Stimulated activated CD4-positive, alpha-beta T cell treated with anti-CD3 and anti-CD28 coated beads, Interleukin-12 subunit alpha, Interleukin-12 subunit beta, amount 100 ng/mL, for 4 hours (primary cell): ENCODE data around the gene CLDN4.

ENCODE experiments used
- DNase-seq: peaks from one replicate; pipeline ENCODE4 v3.0.0-alpha.2; 2020

Gene CLDN4

DNA sequence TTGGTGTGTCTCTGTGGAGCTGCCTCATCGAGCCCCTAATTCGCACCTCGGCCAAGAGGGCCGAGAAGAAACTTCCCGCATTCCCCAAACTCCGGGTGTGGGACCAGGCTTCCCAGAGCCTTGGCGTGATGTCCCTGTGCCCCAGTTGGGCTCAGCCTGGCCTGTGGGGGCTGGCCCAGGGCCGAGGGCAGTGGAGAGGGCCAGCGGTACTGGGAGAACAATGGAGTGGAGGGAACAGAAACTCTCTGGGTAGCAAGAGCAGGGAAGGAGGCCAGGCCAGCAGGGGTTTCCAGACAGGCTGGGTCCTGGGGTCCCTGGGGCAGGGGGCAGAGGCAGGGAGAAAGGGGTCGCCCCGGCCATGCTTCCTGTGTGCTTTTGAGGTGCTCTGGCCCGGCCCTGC lies 46.2 kb downstream of the CLDN4 start:
- no peak for DNase-seq

DNA sequence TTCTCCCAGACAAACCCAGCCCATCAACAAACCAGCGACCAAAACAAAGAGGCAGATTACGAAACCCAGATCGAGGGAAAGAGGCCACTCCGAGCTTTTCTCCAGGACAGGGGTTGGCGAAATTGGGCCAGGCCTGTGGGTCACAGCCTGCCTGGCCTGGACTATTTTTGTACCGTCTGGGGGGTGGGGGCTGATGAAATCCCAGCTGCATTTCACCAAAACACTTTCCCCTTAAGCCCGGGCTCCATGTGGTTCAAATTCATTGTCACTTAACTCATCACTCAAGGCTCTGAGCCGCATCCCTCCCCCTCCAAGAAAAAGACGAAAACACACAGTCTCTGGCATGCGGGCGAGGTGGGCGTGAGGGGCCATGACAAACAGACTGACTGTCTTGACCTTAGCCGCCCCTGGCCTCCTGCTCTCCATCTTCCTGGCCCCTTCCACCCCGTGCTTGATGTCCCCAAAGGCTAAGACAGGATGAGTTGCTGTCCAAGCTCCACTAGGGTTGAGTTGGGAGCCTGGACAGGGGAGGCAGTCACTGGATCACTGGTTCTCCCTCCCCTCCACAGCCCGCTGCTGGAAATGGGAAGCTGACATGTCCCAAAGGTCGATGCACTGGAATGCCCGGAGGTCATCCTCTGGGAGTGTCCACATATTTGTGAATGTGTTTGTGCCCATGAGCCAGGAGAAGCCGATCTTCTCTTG lies 49.3 kb downstream of the CLDN4 start:
- DNase-seq, result no peak

DNA sequence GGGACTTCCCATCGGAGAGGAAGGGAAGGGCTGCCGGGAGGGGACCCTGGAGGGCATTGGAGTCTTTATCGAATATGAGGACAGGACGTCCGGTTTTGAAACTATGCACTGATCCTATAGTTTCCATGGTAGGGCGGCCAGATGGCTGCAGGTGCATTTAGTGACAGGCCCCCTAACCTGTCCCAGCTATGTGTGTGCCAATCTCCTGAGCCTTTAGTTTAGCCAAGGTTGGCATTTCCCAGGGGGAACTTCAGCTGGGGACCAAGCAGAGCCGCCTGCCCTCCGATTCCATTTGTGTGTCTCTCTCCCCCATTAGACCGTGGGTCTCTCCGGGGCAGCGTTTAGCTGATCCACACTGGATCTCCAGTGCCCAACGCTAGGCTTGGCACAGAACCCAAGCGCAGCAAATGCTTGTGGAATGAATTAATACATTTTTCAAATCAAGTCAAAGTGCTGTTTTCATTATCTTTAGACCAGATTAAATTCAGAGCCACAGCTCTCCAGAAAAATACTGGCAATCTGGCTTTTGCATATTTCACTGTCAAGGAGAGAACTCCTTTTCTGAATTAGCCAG lies 50.0 kb downstream of the CLDN4 start:
- DNase-seq, result no peak

DNA sequence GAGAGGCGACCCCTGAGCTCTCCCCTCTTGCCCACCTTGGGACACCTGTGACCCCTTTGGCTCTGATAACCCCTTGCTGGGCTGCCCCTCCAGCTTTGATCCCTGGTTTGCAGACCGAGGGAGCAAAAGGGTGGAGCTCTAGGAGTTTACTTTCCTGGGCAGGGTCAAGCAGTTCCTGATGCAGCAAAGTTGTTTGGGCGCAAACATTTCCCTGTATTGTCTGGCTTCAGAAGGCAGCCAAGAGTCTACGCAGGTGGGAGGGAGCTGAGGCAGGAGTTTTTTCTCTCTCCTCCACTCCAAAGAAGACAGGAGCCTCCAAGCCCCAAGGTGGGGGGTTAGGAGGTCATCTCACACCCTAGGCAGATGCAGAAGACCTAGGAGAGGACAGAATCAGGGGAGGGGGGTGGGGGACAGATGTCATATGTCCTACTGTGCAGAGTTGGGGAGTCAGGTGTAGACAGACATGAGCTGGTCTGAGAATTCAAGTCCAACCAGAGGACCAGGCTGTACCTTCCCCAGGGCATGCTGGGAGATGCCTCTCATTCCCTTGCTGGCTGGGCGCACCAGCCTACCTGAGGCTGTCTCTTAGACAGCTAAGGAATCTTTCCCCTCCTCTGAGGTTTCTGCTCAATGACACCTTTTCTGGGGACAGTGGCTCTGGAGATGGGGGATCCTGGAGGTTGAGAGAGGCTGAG lies 50.7 kb downstream of the CLDN4 start:
- no peak for DNase-seq

DNA sequence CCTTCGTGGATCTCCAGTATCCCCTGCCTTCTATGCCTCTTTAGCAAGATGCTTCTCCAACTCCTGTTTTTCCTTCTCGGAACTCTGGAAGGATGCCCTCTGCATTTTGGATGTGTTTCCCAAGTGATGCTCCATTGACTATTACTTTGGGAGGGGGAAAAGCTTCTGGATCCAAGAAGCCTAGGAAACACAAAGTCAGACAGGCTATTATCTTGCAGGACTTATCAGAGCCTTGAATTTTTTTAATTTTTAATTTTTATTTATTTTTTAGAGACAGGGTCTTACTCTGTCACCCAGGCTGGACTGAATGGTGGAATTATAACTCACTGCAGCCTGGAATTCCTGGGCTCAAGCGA lies 51.2 kb downstream of the CLDN4 start:
- no peak for DNase-seq
